ENCODE results near the gene ELOVL5. TPM values are rescaled to one million over a fixed set of nuclear protein-coding genes. Genes with fewer than 3 reads are reported as not detected.

Gene ELOVL5
- total and polyA plus RNA-seq, 10 donors = 48.8 to 113 (median 91.2) TPM

GRCh38 chr6:53250176-53251032, 98.3 kb downstream of the ELOVL5 start:
- 82 to 87% (median 85%) methylated on average over 8 of the region's 8 CpGs for WGBS, 5 donors
- H3K9me3 ChIP-seq = no peaks in the 10 kb centered on the region
- H3K4me1 ChIP-seq = peaks cover 0 to 37% (median 15%) of the 10 kb centered on the region in 6 donors
- TF ChIP-seq POLR2AphosphoS5 (IDR thresholded peaks at IDR 0.05) (peak in 1 of 3 donors; percentile 7), POLR2A (IDR thresholded peaks at IDR 0.05) (no peak), CTCF (IDR thresholded peaks at IDR 0.05 in 8 of 11, conservative IDR thresholded peaks at IDR 0.05 in 3 of 11) (no peak)
- intact Hi-C loops (cut with DNase I; ENCODE audit: low total_unique reads) = no loop called here
- no peaks in the 10 kb centered on the region for H3K36me3 ChIP-seq
- H3K27ac ChIP-seq = peak overlapping the region in 2 of 8 donors; percentile 2 to 8
- H3K4me3 ChIP-seq = no peak overlapping the region
- DNase-seq = no peak
- no peaks in the 10 kb centered on the region for H3K27me3 ChIP-seq (replicated peaks in 1 of 7)

- H3K27me3 ChIP-seq (replicated peaks in 1 of 7) = no peaks in the 10 kb centered on the region
- H3K4me1 ChIP-seq = peaks cover under 1 to 65% (median 41%) of the 10 kb centered on the region in 6 donors
- TF ChIP-seq CTCF (IDR thresholded peaks at IDR 0.05 in 8 of 11, conservative IDR thresholded peaks at IDR 0.05 in 3 of 11) (no peak), POLR2AphosphoS5 (IDR thresholded peaks at IDR 0.05) (no peak), POLR2A (IDR thresholded peaks at IDR 0.05) (no peak)
- H3K27ac ChIP-seq = peak overlapping the region in 4 of 8 donors; percentile 14 to 95 (median 29)
- H3K36me3 ChIP-seq = no peaks in the 10 kb centered on the region
- intact Hi-C loops (cut with DNase I; ENCODE audit: low total_unique reads) = no loop called here
- H3K4me3 ChIP-seq = no peak overlapping the region
- no peaks in the 10 kb centered on the region for H3K9me3 ChIP-seq
- no peak for DNase-seq
- 53 to 69% (median 65%) methylated on average over 2 of the region's 2 CpGs for WGBS, 5 donors
Observed at GRCh38 chr6:53246924-53247323, 101.8 kb downstream of the ELOVL5 start.

- intact Hi-C loops (cut with DNase I; ENCODE audit: low total_unique reads) = no loop called here
- TF ChIP-seq POLR2A (IDR thresholded peaks at IDR 0.05) (no peak), CTCF (IDR thresholded peaks at IDR 0.05 in 8 of 11, conservative IDR thresholded peaks at IDR 0.05 in 3 of 11) (peak in 1 of 11 experiments; percentile 18), POLR2AphosphoS5 (IDR thresholded peaks at IDR 0.05) (peak in 1 of 3 donors; percentile 62)
- Histone ChIP-seq H3K4me3 (peak overlapping the region in 1 of 8 donors; percentile 56), H3K9me3 (peaks cover 0 to 6% (median 0%) of the 10 kb centered on the region in 8 donors), H3K27me3 (replicated peaks in 1 of 7) (no peaks in the 10 kb centered on the region), H3K36me3 (no peaks in the 10 kb centered on the region), H3K27ac (peak overlapping the region; percentile 69 to 95 (median 88)), H3K4me1 (peaks cover 2 to 76% (median 59%) of the 10 kb centered on the region in 6 donors)
- peak; percentile 87 for DNase-seq
- WGBS, 5 donors = 27 to 46% (median 30%) methylated on average over 5 of the region's 5 CpGs
Observed at GRCh38 chr6:53244958-53245357, 103.8 kb downstream of the ELOVL5 start.

- TF ChIP-seq POLR2AphosphoS5 (IDR thresholded peaks at IDR 0.05) (peak in 1 of 3 donors; percentile 3), POLR2A (IDR thresholded peaks at IDR 0.05) (no peak), CTCF (IDR thresholded peaks at IDR 0.05 in 8 of 11, conservative IDR thresholded peaks at IDR 0.05 in 3 of 11) (no peak)
- H3K27ac ChIP-seq = peak overlapping the region; percentile 69 to 95 (median 88)
Observed at GRCh38 chr6:53244399-53244931, 104.3 kb downstream of the ELOVL5 start.

More at GRCh38 chr6:53244399-53244931, 104.3 kb downstream of the ELOVL5 start:
- Histone ChIP-seq H3K4me1 (peaks cover 2 to 80% (median 61%) of the 10 kb centered on the region in 6 donors), H3K36me3 (no peaks in the 10 kb centered on the region), H3K4me3 (peak overlapping the region in 1 of 8 donors; percentile 56), H3K9me3 (peaks cover 0 to 6% (median 0%) of the 10 kb centered on the region in 8 donors), H3K27me3 (replicated peaks in 1 of 7) (no peaks in the 10 kb centered on the region)
- DNase-seq = no peak
- WGBS, 5 donors = 49 to 68% (median 57%) methylated on average over 4 of the region's 4 CpGs
- intact Hi-C loops (cut with DNase I; ENCODE audit: low total_unique reads) = no loop called here

Measured in spleen (tissue), 11 donors.